Measurements from ENCODE around the gene RNF123. TPM values are rescaled to one million over a fixed set of nuclear protein-coding genes. Genes with fewer than 3 reads are reported as not detected.
"Not testable (repeated sequence)": the region's sequence is repeated elsewhere in the genome, so short reads cannot be mapped to it uniquely, and the experiment has no call there.

Gene RNF123
- polyA plus RNA-seq, 3 donors from 2014 or later: 2.6 to 27.1 (median 11.8) TPM

GRCh38 chr3:49691481-49691880, 2.1 kb downstream of the RNF123 start:
- not testable (repeated sequence) for H3K9me3 Mint-ChIP-seq, H3K27ac Mint-ChIP-seq, DNase-seq, H3K36me3 Mint-ChIP-seq
- Mint-ChIP-seq H3K4me1 (peaks cover 44 to 48% of the 10 kb centered on the region in 2 donors), H3K27me3 (ENCODE audit: low read depth in 3 of 3) (peaks cover 7 to 17% (median 8%) of the 10 kb centered on the region in 3 donors), H3K4me3 (peak overlapping the region in 1 of 5 donors; percentile 96)

GRCh38 chr3:49694409-49695070, 5.2 kb downstream of the RNF123 start:
- peaks cover 26 to 35% of the 10 kb centered on the region in 2 donors for H3K4me1 Mint-ChIP-seq
- H3K27me3 Mint-ChIP-seq (ENCODE audit: low read depth in 3 of 3); H3K9me3 Mint-ChIP-seq; DNase-seq; H3K4me3 Mint-ChIP-seq; H3K27ac Mint-ChIP-seq; H3K36me3 Mint-ChIP-seq: not testable (repeated sequence)

- not testable (repeated sequence) for H3K27me3 Mint-ChIP-seq (ENCODE audit: low read depth in 3 of 3); H3K27ac Mint-ChIP-seq; H3K9me3 Mint-ChIP-seq; H3K4me3 Mint-ChIP-seq; H3K36me3 Mint-ChIP-seq; DNase-seq
- peaks cover 17 to 26% of the 10 kb centered on the region in 2 donors for H3K4me1 Mint-ChIP-seq
Observed at GRCh38 chr3:49695350-49696015, 6.1 kb downstream of the RNF123 start.

DNA sequence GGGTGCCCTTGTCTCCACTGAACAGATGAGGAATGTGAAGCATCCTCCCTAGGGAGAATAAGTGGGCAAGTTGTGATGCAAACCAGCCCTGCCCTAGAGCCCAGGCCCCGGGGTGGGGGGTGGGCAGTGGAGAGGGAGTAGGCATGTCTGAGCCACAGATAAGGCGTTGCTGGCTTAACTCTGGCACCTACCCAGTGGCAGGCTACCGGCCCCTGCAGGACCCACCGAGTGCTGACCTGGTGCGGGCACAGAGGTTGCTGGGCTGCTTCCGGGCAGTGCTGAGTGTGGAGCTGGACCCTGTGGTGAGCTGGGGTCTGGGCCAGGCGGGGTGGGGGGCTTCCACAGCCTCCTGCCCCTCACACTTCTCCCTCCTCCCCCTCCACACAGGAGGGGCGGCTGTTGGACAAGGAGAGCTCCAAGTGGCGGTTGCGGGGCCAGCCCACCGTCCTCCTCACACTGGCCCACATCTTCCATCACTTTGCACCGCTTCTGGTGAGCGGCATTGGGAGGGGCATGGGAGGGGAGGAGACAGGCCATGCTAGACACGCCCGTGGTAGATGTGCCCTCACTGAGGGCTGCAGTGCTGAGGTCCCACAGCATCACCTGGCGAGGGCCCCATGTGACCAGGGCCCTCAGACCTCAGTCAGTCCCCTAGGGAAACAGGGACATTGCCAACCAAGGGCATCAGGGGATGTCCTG, 10.1 kb downstream of the RNF123 start:
- Mint-ChIP-seq H3K4me1 (peaks cover under 1 to 2% of the 10 kb centered on the region in 2 donors), H3K27ac (no peak overlapping the region), H3K27me3 (ENCODE audit: low read depth in 3 of 3) (peaks cover 0 to 2% (median 0%) of the 10 kb centered on the region in 3 donors), H3K9me3 (no peaks in the 10 kb centered on the region), H3K36me3 (peaks cover 0 to 3% (median 0%) of the 10 kb centered on the region in 3 donors), H3K4me3 (no peak overlapping the region)
- no peak for DNase-seq

GRCh38 chr3:49700014-49700413, 10.7 kb downstream of the RNF123 start:
- peaks cover 0 to 2% of the 10 kb centered on the region in 2 donors for H3K4me1 Mint-ChIP-seq
- H3K36me3 Mint-ChIP-seq: peaks cover 0 to 3% (median 0%) of the 10 kb centered on the region in 3 donors
- H3K4me3 Mint-ChIP-seq: no peak overlapping the region
- DNase-seq: no peak
- H3K27me3 Mint-ChIP-seq (ENCODE audit: low read depth in 3 of 3): peaks cover 0 to 2% (median 0%) of the 10 kb centered on the region in 3 donors
- no peaks in the 10 kb centered on the region for H3K9me3 Mint-ChIP-seq
- no peak overlapping the region for H3K27ac Mint-ChIP-seq

DNA sequence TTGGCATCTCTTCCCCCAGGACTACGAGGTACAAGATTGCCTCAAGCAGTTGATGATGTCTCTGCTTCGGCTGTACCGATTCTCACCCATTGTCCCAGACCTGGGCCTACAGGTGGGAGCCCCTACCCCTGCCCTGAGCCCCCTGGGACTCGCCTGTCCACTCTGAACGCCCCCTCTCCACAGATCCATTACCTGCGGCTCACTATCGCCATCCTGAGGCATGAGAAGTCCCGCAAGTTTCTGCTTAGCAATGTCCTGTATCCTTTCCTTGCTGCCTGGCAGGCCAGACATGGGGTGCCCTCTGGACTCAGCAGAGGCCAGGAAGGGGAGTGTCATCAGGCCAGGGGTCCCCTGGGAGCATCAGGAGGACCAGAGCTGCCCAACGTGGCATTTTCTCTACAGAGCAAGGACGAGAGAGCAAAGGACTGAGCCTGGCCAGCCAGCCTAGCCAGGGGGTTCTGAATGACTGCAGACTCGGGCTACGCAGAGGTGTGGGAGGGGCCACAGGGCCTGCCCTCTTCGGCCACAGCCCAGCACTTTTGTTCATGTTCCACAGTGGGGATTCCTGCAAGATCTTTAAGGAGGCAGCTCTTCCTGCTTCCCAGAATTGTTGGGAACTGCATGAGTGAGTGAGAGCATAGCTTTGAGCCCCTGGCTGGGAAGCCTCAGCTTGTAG, 11.2 kb downstream of the RNF123 start:
- no peak for DNase-seq
- Mint-ChIP-seq H3K9me3 (no peaks in the 10 kb centered on the region), H3K36me3 (peaks cover 0 to 3% (median 0%) of the 10 kb centered on the region in 3 donors), H3K4me1 (peaks cover 0 to 2% of the 10 kb centered on the region in 2 donors), H3K27me3 (ENCODE audit: low read depth in 3 of 3) (peaks cover 0 to 2% (median 0%) of the 10 kb centered on the region in 3 donors), H3K4me3 (no peak overlapping the region), H3K27ac (no peak overlapping the region)

- H3K4me1 Mint-ChIP-seq: peaks cover 0 to 2% of the 10 kb centered on the region in 2 donors
- no peak for DNase-seq
- H3K27ac Mint-ChIP-seq: no peak overlapping the region
- peaks cover 0 to 3% (median 0%) of the 10 kb centered on the region in 3 donors for H3K36me3 Mint-ChIP-seq
- peaks cover 0 to 2% (median 0%) of the 10 kb centered on the region in 3 donors for H3K27me3 Mint-ChIP-seq (ENCODE audit: low read depth in 3 of 3)
- H3K4me3 Mint-ChIP-seq: no peak overlapping the region
- H3K9me3 Mint-ChIP-seq: no peaks in the 10 kb centered on the region
Observed at GRCh38 chr3:49701388-49702077, 12.2 kb downstream of the RNF123 start.

DNA sequence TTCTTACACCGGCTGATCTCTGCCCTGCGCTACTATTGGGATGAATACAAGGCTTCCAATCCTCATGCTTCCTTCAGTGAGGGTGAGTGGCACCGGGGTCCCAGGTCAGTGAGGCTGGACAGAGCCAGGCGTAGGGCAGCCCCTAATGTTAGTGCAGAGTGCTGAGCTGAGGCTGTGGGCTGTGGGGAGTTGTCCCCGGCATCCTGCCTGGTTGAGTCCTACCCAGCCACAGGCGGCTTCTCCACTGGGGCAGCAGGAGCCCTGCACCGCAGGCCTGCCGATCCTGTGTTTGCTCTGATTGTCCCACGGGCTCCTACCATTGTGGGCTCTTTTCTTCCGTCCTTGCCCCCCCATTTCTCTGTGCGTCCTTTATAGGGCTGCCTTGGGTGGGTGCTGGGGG, 13.3 kb downstream of the RNF123 start:
- Mint-ChIP-seq H3K9me3 (no peaks in the 10 kb centered on the region), H3K4me3 (no peak overlapping the region), H3K27ac (no peak overlapping the region), H3K4me1 (peaks cover 0 to 2% of the 10 kb centered on the region in 2 donors), H3K27me3 (ENCODE audit: low read depth in 3 of 3) (peaks cover 0 to under 1% (median 0%) of the 10 kb centered on the region in 3 donors), H3K36me3 (peaks cover 2 to 5% (median 4%) of the 10 kb centered on the region in 3 donors)
- DNase-seq: no peak

GRCh38 chr3:49703443-49703927, 14.1 kb downstream of the RNF123 start:
- peak; percentile 57 to 65 (median 60) for DNase-seq
- Mint-ChIP-seq H3K4me3 (no peak overlapping the region), H3K4me1 (peaks cover 0 to 2% of the 10 kb centered on the region in 2 donors), H3K36me3 (peaks cover 4 to 10% (median 4%) of the 10 kb centered on the region in 3 donors), H3K27me3 (ENCODE audit: low read depth in 3 of 3) (no peaks in the 10 kb centered on the region), H3K9me3 (no peaks in the 10 kb centered on the region), H3K27ac (no peak overlapping the region)

DNA sequence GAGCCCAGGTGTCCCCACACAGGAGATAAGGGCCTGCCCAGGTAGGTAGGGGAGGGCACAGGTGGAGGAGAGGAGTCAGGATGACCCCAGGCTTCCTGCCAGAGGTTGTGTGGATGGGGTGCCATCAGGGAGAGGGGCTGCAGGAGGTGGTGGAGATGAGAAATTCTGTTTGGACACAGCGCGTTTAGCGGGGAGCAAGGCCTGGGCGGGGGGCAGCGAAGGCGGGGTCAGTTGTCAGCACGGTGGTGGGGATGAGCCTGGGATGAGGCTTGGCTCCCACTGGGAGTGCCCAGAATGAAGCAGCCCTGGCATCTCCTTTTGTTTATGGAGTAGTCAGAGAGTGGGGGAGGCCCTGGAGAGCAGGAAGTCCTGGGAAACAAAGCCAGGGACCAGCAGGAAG, 14.6 kb downstream of the RNF123 start:
- H3K27ac Mint-ChIP-seq: peak overlapping the region in 1 of 6 donors; percentile 28
- H3K36me3 Mint-ChIP-seq: peaks cover 4 to 11% (median 4%) of the 10 kb centered on the region in 3 donors
- DNase-seq: no peak
- peaks cover 0 to 2% of the 10 kb centered on the region in 2 donors for H3K4me1 Mint-ChIP-seq
- H3K27me3 Mint-ChIP-seq (ENCODE audit: low read depth in 3 of 3): no peaks in the 10 kb centered on the region
- H3K9me3 Mint-ChIP-seq: no peaks in the 10 kb centered on the region
- H3K4me3 Mint-ChIP-seq: no peak overlapping the region

DNA sequence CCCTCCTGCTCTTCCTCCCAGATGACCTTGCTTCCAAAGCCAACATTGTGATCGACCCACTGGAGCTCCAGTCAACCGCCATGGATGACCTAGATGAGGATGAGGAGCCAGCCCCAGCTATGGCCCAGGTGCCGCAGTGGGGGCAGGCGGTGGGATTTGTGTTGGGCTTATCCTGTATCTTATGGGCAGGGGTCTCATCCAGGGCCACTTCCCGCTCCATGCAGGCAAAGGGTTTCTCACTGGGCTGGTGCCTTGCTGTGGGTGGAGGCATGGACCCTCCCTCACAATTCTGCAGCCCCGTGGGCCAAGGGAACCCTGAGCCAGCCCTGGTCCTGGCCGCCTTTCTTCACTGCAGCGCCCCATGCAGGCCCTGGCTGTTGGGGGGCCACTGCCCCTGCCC, 15.3 kb downstream of the RNF123 start:
- no peak overlapping the region for H3K4me3 Mint-ChIP-seq
- no peak overlapping the region for H3K27ac Mint-ChIP-seq
- no peak for DNase-seq
- H3K9me3 Mint-ChIP-seq: no peaks in the 10 kb centered on the region
- H3K27me3 Mint-ChIP-seq (ENCODE audit: low read depth in 3 of 3): no peaks in the 10 kb centered on the region
- peaks cover 0 to 2% of the 10 kb centered on the region in 2 donors for H3K4me1 Mint-ChIP-seq
- peaks cover 4 to 11% (median 4%) of the 10 kb centered on the region in 3 donors for H3K36me3 Mint-ChIP-seq

GRCh38 chr3:49705390-49705960, 16.1 kb downstream of the RNF123 start:
- peaks cover 4 to 11% (median 4%) of the 10 kb centered on the region in 3 donors for H3K36me3 Mint-ChIP-seq
- no peak for DNase-seq
- H3K27ac Mint-ChIP-seq: no peak overlapping the region
- no peak overlapping the region for H3K4me3 Mint-ChIP-seq
- H3K4me1 Mint-ChIP-seq: peaks cover 0 to 2% of the 10 kb centered on the region in 2 donors
- no peaks in the 10 kb centered on the region for H3K27me3 Mint-ChIP-seq (ENCODE audit: low read depth in 3 of 3)
- H3K9me3 Mint-ChIP-seq: no peaks in the 10 kb centered on the region

Measured in immature natural killer cell (primary cell).